Fibroblast of pulmonary artery (primary cell): ENCODE results near the gene CDK10.
A peak's percentile ranks its signal among the peaks of the same experiment; 100 is the strongest.
"Not testable (repeated sequence)": the region's sequence is repeated elsewhere in the genome, so short reads cannot be mapped to it uniquely, and the experiment has no call there.

Experiments
- DNase-seq: peaks from one replicate; pipeline ENCODE4 v3.0.0-alpha.2; 2010; ENCODE audit warnings: low read depth
- H3K4me3 ChIP-seq: replicated peaks from 2 replicates; pipeline ENCODE4 v1.5.1; 2011; ENCODE audit warnings: low read depth, mild to moderate bottlenecking, control low read depth, low read length, moderate library complexity
- TF ChIP-seq, protein P1 (sequence below): IDR thresholded peaks from 2 replicates; pipeline ENCODE4 v1.5.1; 2011; ENCODE audit warnings: mild to moderate bottlenecking, control low read depth, low read length, inconsistent platforms; ENCODE audit errors: missing control alignments

Gene CDK10

GRCh38 chr16:89685916-89686315 is 573 bp upstream of the CDK10 start:
- H3K4me3 ChIP-seq: no peak overlapping the region
- TF ChIP-seq, protein P1, sequence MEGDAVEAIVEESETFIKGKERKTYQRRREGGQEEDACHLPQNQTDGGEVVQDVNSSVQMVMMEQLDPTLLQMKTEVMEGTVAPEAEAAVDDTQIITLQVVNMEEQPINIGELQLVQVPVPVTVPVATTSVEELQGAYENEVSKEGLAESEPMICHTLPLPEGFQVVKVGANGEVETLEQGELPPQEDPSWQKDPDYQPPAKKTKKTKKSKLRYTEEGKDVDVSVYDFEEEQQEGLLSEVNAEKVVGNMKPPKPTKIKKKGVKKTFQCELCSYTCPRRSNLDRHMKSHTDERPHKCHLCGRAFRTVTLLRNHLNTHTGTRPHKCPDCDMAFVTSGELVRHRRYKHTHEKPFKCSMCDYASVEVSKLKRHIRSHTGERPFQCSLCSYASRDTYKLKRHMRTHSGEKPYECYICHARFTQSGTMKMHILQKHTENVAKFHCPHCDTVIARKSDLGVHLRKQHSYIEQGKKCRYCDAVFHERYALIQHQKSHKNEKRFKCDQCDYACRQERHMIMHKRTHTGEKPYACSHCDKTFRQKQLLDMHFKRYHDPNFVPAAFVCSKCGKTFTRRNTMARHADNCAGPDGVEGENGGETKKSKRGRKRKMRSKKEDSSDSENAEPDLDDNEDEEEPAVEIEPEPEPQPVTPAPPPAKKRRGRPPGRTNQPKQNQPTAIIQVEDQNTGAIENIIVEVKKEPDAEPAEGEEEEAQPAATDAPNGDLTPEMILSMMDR: no peak
- no peak for DNase-seq

- peak; percentile 25 for DNase-seq
- peak overlapping the region; percentile 82 for H3K4me3 ChIP-seq
- TF ChIP-seq, protein P1: no peak
These were observed 827 bp downstream of the CDK10 start for GRCh38 chr16:89687092-89687940.

GRCh38 chr16:89688395-89688794 is 1.9 kb downstream of the CDK10 start:
- DNase-seq: no peak
- no peak overlapping the region for H3K4me3 ChIP-seq
- TF ChIP-seq, protein P1: no peak

GRCh38 chr16:89689142-89689541 is 2.7 kb downstream of the CDK10 start:
- TF ChIP-seq, protein P1: no peak
- H3K4me3 ChIP-seq: no peak overlapping the region
- DNase-seq: no peak

GRCh38 chr16:89689621-89690020 is 3.1 kb downstream of the CDK10 start:
- DNase-seq, H3K4me3 ChIP-seq: not testable (repeated sequence)

DNA sequence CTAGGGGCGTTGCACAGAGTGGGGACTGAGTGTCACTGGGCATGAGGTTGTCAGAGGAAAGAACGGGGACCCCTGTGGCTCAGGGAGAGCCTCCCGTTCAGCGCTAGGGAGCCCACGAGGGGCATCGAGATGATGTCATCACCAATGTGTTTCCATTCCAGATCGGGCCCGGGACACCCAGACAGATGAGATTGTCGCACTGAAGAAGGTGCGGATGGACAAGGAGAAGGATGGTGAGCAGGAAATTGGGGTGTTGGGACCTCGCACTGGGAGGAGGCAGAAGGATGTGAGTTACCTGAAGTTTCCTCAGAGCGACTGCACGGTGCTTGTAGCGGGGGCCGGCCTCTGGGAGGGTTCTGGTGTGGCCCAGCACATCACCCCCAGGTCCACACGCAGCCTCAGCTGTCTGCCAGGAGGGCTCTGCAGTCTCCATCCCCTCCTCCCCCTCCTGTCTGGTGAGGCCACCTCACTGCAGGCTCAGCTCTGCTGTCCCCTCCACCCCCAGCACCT is 4.0 kb downstream of the CDK10 start:
- TF ChIP-seq, protein P1: no peak
- H3K4me3 ChIP-seq: no peak overlapping the region
- no peak for DNase-seq

DNA sequence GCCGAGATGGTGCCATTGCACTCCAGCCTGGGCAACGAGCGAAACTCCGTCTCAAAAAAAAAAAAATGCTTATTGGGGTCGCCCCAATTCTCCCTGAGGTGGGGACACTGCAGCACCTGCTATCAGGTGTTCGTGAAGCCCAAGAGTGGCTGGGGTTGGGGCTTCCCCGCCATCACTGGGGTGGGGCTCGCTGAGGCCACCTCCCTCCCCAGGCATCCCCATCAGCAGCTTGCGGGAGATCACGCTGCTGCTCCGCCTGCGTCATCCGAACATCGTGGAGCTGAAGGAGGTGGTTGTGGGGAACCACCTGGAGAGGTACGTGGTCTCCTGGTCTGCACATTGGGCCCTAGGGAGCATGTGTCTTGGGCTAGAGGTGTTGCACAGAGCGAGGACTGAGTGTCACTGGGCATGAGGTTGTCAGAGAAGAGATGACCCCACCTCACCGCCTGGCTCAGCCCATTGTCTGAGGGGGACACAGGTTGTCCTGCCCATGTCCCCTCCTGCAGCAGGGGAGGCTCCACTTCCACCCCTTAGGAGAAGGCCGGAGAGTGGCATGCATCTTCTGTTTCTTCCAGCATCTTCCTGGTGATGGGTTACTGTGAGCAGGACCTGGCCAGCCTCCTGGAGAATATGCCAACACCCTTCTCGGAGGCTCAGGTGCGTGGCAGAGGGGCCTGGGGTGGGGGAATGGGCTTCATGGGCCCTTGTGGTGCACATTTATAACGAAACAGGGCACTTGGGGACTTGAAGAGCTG is 4.9 kb downstream of the CDK10 start:
- H3K4me3 ChIP-seq: no peak overlapping the region
- TF ChIP-seq, protein P1: no peak
- DNase-seq: no peak
